ENCODE measurements around the gene ZNF613.
"Not testable (repeated sequence)": the region's sequence is repeated elsewhere in the genome, so short reads cannot be mapped to it uniquely, and the experiment has no call there.

The ZNF613 gene

DNA sequence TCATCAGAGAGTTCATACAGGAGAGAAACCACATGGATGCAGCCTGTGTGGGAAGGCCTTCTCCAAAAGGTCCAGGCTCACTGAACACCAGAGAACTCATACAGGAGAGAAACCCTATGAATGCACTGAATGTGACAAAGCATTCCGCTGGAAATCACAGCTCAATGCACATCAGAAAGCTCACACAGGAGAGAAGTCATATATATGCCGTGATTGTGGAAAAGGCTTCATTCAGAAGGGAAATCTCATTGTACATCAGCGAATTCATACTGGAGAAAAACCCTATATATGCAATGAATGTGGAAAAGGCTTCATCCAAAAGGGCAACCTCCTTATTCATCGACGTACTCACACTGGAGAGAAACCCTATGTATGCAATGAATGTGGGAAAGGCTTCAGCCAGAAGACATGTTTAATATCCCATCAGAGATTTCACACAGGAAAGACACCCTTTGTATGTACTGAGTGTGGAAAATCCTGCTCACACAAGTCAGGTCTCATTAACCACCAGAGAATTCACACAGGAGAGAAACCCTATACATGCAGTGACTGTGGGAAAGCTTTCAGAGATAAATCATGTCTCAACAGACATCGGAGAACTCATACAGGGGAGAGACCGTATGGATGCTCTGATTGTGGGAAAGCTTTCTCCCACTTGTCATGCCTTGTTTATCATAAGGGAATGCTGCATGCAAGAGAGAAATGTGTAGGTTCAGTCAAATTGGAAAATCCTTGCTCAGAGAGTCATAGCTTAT lies 17.7 kb downstream of the ZNF613 start:
- DNase-seq, result no peak

DNA sequence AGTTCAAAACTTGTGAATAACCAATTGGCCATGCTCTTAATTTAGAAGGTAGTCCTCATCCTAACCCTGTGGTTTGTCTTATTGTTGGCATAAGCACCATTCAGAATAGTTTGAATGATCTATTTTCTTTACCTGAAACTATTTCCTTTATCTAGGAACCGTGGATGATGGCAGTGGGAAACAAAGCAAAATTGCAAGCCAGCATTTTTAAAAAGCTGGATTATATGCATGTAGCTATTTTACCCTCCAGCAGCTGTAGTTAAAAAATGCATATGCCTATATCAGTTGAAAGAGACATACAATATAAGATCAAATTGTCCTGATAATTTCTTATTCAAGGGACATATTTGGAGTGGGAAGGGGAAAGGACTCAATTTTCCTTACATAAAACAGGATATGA lies 19.3 kb downstream of the ZNF613 start:
- DNase-seq, result no peak

- DNase-seq, result no peak
Measured at GRCh38 chr19:51948975-51949374, 21.7 kb downstream of the ZNF613 start.

DNA sequence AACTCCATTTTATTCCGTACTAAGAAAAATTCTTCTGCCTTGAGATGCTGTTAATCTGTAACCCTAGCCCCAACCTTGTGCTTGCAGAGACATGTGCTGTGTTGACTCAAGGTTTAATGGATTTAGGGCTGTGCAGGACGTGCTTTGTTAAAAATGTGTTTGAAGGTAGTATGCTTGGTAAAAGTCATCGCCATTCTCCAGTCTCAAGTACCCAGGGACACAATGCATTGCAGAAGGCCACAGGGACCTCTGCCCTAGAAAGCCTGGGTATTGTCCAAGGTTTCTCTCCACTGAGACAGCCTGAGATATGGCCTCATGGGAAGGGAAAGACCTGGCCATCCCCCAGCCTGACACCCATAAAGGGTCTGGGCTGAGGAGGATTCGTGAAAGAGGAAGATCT lies 30.6 kb downstream of the ZNF613 start:
- DNase-seq, result not testable (repeated sequence)

GRCh38 chr19:51959791-51960190 lies 32.5 kb downstream of the ZNF613 start:
- DNase-seq, result no peak

DNA sequence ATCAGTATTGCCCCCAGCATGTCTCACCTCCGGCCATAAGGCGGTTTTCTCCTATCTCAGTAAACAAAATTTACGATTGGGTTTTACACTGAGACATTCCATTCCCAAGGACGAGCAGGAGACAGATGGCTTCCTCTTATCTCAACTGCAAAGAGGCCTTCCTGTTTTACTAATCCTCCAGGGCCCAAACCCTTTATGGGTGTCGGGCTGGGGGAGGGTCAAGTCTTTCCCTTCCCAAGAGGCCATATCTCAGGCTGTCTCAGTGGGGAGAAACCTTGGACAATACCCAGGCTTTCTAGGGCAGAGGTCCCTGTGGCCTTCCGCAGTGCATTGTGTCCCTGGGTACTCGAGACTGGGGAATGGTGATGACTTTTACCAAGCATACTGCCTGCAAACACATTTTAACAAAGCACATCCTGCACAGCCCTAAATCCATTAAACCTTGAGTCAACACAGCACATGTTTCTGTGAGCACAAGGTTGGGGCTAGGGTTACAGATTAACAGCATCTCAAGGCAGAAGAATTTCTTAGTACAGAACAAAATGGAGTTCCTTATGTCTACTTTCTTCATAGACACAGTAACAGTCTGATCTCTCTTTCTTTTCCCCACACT lies 33.5 kb downstream of the ZNF613 start:
- DNase-seq, result not testable (repeated sequence)

- no peak for DNase-seq
Measured at GRCh38 chr19:51965583-51965982, 38.3 kb downstream of the ZNF613 start.

GRCh38 chr19:51970718-51971117 lies 43.4 kb downstream of the ZNF613 start:
- DNase-seq, result no peak

DNA sequence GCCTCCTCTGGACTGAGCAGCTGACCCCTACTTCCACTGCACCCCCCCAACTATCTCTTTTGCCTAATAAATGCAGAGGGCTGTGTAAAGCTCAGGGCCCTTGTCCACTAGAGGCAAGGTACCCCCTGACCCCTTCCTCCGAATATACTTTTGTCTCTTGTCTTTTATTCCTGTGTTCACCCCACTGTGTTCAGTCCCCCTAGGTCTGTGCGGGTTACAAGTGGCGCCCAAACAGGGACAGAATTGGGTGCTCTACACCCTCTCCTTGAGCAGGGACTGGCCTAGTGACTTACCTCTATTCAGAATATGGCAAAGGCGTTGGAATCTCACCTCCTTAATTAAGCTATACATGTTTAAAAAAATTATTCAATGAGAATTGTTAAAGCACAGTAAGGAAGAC lies 44.4 kb downstream of the ZNF613 start:
- no peak for DNase-seq

DNA sequence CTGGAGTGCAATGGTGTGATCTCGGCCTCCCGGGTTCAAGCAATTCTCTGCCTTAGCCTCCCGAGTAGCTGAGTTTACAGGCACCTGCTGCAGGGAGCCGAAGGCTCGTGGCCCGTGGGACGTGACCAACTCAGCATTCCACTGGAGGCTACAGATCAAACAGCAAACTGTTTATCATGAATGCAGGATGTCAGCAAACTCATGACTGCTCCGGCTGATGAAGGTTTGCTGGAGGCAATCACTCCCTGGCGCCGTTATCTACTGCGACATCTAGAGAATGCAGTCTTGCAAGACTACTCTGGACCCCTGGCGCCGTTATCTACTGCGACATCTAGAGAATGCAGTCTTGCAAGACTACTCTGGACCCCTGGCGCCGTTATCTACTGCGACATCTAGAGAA lies 48.5 kb downstream of the ZNF613 start:
- not testable (repeated sequence) for DNase-seq

- no peak for DNase-seq
Measured at GRCh38 chr19:51976852-51977251, 49.6 kb downstream of the ZNF613 start.

- no peak for DNase-seq
Measured at GRCh38 chr19:51977346-51977745, 50.1 kb downstream of the ZNF613 start.

- no peak for DNase-seq
Measured at GRCh38 chr19:51978882-51979281, 51.6 kb downstream of the ZNF613 start.

DNA sequence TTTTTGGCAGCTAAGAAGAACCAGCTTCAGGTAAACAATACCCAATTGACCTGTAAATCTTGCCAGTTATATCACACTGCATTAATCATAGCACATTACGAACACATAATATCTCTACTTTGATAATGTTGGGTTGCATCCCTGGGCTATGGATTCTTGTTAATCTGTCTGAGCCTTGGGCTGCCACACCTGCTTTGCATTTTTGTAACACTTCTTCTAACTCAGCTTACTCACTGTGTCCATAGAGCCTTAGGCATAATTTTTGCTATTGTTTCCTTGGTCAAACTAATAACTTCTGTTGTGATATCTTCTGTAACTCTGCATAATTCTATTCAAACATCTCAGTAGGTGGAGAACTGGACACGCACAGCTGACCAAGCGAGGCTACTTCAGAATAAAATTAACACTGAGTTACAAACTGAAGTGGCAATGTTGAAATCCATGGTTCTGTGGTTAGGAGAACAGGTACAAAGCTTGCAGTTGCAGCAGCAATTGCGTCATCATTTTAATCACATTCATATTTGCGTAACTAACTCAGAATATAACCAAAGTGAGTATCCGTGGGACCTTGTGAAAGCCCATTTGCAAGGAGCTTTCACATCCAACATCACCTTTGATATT lies 53.0 kb downstream of the ZNF613 start:
- DNase-seq, result no peak

- not testable (repeated sequence) for DNase-seq
Measured at GRCh38 chr19:51980926-51981325, 53.7 kb downstream of the ZNF613 start.

DNA sequence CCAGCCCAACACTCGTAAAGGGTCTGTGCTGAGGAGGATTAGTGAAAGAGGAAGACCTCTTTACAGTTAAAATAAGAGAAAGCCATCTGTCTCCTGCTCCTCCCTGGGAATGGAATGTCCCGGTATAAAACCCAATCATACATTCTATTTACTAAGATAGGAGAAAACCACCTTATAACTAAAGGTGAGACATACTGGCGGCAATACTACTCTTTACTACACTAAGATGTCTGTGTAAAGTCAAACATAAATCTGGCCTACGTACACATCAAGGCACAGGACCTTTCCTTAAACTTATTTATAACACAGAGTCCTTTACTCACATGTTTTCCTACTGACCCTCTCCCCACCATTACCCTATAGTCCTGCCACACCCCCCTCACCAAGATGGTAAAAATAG lies 56.1 kb downstream of the ZNF613 start:
- DNase-seq, result no peak

DNA sequence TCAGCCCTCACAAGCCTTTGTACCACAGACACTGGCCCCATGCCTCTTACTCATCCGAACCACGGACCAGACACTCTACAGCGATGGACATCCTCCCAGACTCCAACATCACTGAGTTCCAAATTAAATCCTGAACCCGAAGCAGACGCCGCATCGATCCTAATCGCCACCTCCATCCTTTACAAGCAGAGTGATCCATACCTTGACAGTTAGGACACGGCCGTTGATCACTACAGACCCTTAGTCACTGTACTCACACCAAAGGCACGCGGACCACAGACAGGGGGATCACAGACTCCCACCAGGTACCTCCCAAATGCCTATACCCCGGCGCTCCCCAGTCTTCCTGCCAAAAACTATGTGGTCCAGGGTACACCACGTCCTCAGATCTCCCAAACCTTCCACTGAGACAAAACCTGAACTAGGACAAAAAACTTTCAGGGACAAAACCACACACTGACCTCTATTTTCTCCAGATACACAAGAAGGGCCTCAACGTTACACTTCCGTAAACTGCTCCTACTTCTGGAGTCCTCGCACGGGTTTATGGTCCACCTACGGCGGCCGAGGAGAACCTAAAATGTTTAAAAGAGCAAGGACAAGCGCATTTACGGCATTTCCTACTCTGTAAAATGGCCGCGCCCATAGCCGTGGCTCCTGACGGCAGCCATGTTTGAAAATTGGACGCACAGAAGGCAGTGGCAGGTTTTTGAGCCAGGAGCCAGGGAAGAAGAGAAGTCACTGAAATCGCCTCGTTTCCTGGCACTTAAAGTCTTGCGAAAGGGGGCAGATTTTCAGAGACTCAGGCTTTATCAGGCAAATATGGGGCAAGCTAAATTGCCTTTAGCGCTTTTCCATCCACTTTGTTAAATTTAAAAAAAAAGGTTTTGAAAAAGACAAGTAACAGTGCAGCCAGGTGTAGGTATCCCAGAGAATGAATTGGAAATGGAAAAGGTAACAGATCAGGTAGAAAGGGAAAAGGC lies 59.3 kb downstream of the ZNF613 start, which contains the start of gene ZNF350:
TSS of gene ZNF350 (minus strand) at position 532 of the 983 bp plus-strand sequence. CDS start 12,480 bp downstream, outside the sequence.
- peak; percentile 96 for DNase-seq

GRCh38 chr19:51993422-51993821 lies 66.2 kb downstream of the ZNF613 start:
- no peak for DNase-seq

GRCh38 chr19:51994048-51994644 lies 66.9 kb downstream of the ZNF613 start:
- no peak for DNase-seq

Measured in NCI-H1436 (cell line).